GM12891 (cell line): ENCODE data around the gene PIK3CD.

ENCODE experiments used
- DNase-seq: peaks from one replicate; pipeline ENCODE4 v3.0.0; 2011; ENCODE audit warnings: low spot score; ENCODE audit not compliant: insufficient read length
- FAIRE-seq: peaks from 2 replicates; lab custom pipeline; 2011; peaks lifted over from hg19 to GRCh38; lab: Jason Lieb, UNC
- PAX5 ChIP-seq: IDR thresholded peaks from 2 replicates; pipeline ENCODE4 v1.6.1; 2011; ENCODE audit warnings: low read length, moderate library complexity, mild to moderate bottlenecking; ENCODE audit not compliant: insufficient read depth, severe bottlenecking
- POLR2A ChIP-seq: IDR thresholded peaks from 2 replicates; pipeline ENCODE4 v1.6.1; 2011; ENCODE audit warnings: low read depth, low read length, control low read depth
- POLR2AphosphoS5 ChIP-seq: IDR thresholded peaks from 2 replicates; pipeline ENCODE4 v1.6.1; 2011; ENCODE audit warnings: low read depth, low read length, control low read depth
- POU2F2 ChIP-seq: IDR thresholded peaks from 2 replicates; pipeline ENCODE4 v1.6.1; 2011; ENCODE audit warnings: low read depth, mild to moderate bottlenecking, control low read depth, low read length, moderate library complexity
- SPI1 ChIP-seq: IDR thresholded peaks from 2 replicates; pipeline ENCODE4 v1.6.1; 2011; ENCODE audit warnings: low read depth, low read length, control low read depth
- TAF1 ChIP-seq: IDR thresholded peaks from 2 replicates; pipeline ENCODE4 v1.6.1; 2011; ENCODE audit warnings: low read depth, low read length, control low read depth

The PIK3CD gene

GRCh38 chr1:9774712-9775679 lies 123.5 kb downstream of the PIK3CD start:
- TF ChIP-seq PAX5 (no peak), SPI1 (no peak), POU2F2 (no peak), POLR2A (no peak), TAF1 (no peak), POLR2AphosphoS5 (no peak)
- no peak for FAIRE-seq
- no peak for DNase-seq

DNA sequence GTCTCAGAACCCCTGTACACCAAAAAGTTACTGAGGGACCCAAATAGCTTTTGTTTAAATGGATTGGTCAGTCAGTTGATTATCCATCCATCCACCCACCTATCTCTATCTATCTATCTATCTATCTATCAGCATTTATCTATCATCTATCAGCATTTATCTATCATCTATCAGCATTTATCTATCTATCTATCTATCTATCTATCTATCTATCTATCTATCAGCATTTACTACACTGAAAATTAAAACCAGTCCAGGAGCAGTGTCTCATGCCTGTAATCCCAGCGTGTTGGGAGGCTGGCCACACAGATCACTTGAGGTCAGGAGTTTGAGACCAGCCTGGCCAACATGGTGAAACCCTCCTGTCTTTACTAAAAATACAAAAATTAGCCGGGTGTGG lies 125.2 kb downstream of the PIK3CD start:
- TF ChIP-seq TAF1 (no peak), PAX5 (no peak), POU2F2 (no peak), POLR2AphosphoS5 (no peak), SPI1 (no peak), POLR2A (no peak)
- DNase-seq (no peak), FAIRE-seq (no peak)
